SK-N-SH (cell line): ENCODE results near the gene ARMH4. TPM values are rescaled to one million over a fixed set of nuclear protein-coding genes. Genes with fewer than 3 reads are reported as not detected.

Experiments used
- CTCF ChIA-PET: fragments of 300-600, 350-600 bp; formaldehyde crosslinking; extraction: SDS; loops from one replicate; lab custom pipeline; 2021; lab: Yijun Ruan, JAX
- POLR2A ChIA-PET: fragments of 350-600 bp; sonication (Branson Sonifier 250); formaldehyde crosslinking; extraction: SDS; loops from one replicate; lab custom pipeline; 2020; ENCODE audit warnings: antibody characterized with exemption, inconsistent platforms; lab: Yijun Ruan, JAX
- DNase-seq: peaks from one replicate; pipeline ENCODE4 v3.0.0; 2012
- H2AFZ ChIP-seq: fragments of 200-600 bp; sonication (generic); 2 replicates; pipeline ENCODE4 v1.8.1; 2016; ENCODE audit warnings: antibody characterized with exemption, mild to moderate bottlenecking, low read depth
- H3F3A ChIP-seq: fragments of 200-600 bp; sonication (generic); replicated peaks from 2 replicates; pipeline ENCODE3; 2016; ENCODE audit warnings: antibody characterized with exemption, mild to moderate bottlenecking; ENCODE audit not compliant: insufficient read depth
- H3K27ac ChIP-seq, 2 experiments: fragments of 200-500 bp in 1 of 2; fragments of 200-600 bp in 1 of 2; sonication (Bioruptor generic) in 1 of 2; sonication (generic), shearing (Covaris generic) in 1 of 2; 2 replicates each; pipeline versions ENCODE4 v1.5.1 to v1.6.1; 2014 to 2016; ENCODE audit warnings: low read depth in 2 of 2, inconsistent platforms in 1 of 2, low read length in 1 of 2, mild to moderate bottlenecking in 1 of 2, mixed read lengths in 1 of 2
- H3K27me3 ChIP-seq: fragments of 200-600 bp; sonication (generic), shearing (Covaris generic); 2 replicates; pipeline ENCODE4 v1.6.1; 2016; ENCODE audit warnings: mixed run types; ENCODE audit not compliant: insufficient read depth
- H3K36me3 ChIP-seq, 2 experiments: fragments of 200-500 bp in 1 of 2; fragments of 200-600 bp in 1 of 2; sonication (Bioruptor generic) in 1 of 2; sonication (generic) in 1 of 2; replicated peaks in 1 of 2; 2 replicates each; pipeline versions ENCODE3 to v1.5.1; 2014 to 2016; ENCODE audit warnings: low read length in 1 of 2, mild to moderate bottlenecking in 1 of 2; ENCODE audit not compliant: insufficient read depth in 2 of 2, control insufficient read depth in 1 of 2
- H3K4me1 ChIP-seq, 2 experiments: fragments of 200-500 bp in 1 of 2; fragments of 200-600 bp in 1 of 2; sonication (Bioruptor generic) in 1 of 2; sonication (generic), shearing (Covaris generic) in 1 of 2; 2 replicates each; pipeline versions ENCODE4 v1.5.1 to v1.6.1; 2014 to 2016; ENCODE audit warnings: low read depth in 1 of 2, low read length in 1 of 2, mixed run types in 1 of 2; ENCODE audit not compliant: insufficient read depth in 2 of 2, control insufficient read depth in 1 of 2
- H3K4me2 ChIP-seq: fragments of 200-600 bp; sonication (generic), shearing (Covaris generic); 2 replicates; pipeline ENCODE4 v1.6.1; 2017; ENCODE audit warnings: mixed run types
- H3K4me3 ChIP-seq, 2 experiments: fragments of 200-500 bp in 1 of 2; fragments of 200-600 bp in 1 of 2; sonication (Bioruptor generic) in 1 of 2; sonication (generic), shearing (Covaris generic) in 1 of 2; 2 replicates each; pipeline versions ENCODE4 v1.5.1 to v1.8.1; 2014 to 2016; ENCODE audit warnings: low read depth in 2 of 2, inconsistent platforms in 1 of 2, low read length in 1 of 2, mild to moderate bottlenecking in 1 of 2, mixed read lengths in 1 of 2, moderate library complexity in 1 of 2
- H3K79me2 ChIP-seq: fragments of 200-600 bp; sonication (generic); 2 replicates; pipeline ENCODE4 v1.8.1; 2017; ENCODE audit warnings: mild to moderate bottlenecking; ENCODE audit not compliant: insufficient read depth
- H3K9ac ChIP-seq: fragments of 200-600 bp; sonication (generic); 2 replicates; pipeline ENCODE4 v1.6.1; 2017; ENCODE audit warnings: mixed run types
- H3K9me2 ChIP-seq: fragments of 200-600 bp; sonication (generic); 2 replicates; pipeline ENCODE4 v1.6.1; 2017; ENCODE audit warnings: mixed run types
- H3K9me3 ChIP-seq: fragments of 200-600 bp; sonication (generic); 2 replicates; pipeline ENCODE4 v1.6.1; 2017; ENCODE audit warnings: mixed run types, mild to moderate bottlenecking, moderate library complexity
- H4K20me1 ChIP-seq: fragments of 200-600 bp; sonication (generic); 2 replicates; pipeline ENCODE4 v1.6.1; 2017; ENCODE audit warnings: mild to moderate bottlenecking, mixed run types; ENCODE audit not compliant: insufficient read depth
- CTCF ChIP-seq: fragments of 200-600 bp; sonication (generic); IDR thresholded peaks from 2 replicates; pipeline ENCODE4 v1.6.1; 2017; ENCODE audit warnings: antibody characterized with exemption, mild to moderate bottlenecking, moderate library complexity
- EZH2phosphoT487 ChIP-seq: fragments of 200-600 bp; sonication (generic); IDR thresholded peaks from 2 replicates; pipeline ENCODE4 v1.6.1; 2017; ENCODE audit warnings: low read depth, mixed run types, mild to moderate bottlenecking, antibody characterized with exemption, moderate library complexity, borderline replicate concordance
- FOSL2 ChIP-seq: IDR thresholded peaks from 2 replicates; pipeline ENCODE4 v1.4.0; 2012; ENCODE audit warnings: low read depth, mild to moderate bottlenecking, moderate library complexity, borderline replicate concordance
- FOXM1 ChIP-seq: IDR thresholded peaks from 2 replicates; pipeline ENCODE4 v1.4.0; 2012; ENCODE audit warnings: low read depth, mild to moderate bottlenecking
- GABPA ChIP-seq: IDR thresholded peaks from 2 replicates; pipeline ENCODE4 v1.4.0; 2012; ENCODE audit warnings: low read depth, mild to moderate bottlenecking
- IRF3 ChIP-seq: fragments of 150-350 bp; IDR thresholded peaks from 2 replicates; pipeline ENCODE4 v1.6.1; 2016; ENCODE audit warnings: mild to moderate bottlenecking, low read depth, low read length
- JUND ChIP-seq: IDR thresholded peaks from 2 replicates; pipeline ENCODE4 v1.4.0; 2012
- MEF2A ChIP-seq: IDR thresholded peaks from 2 replicates; pipeline ENCODE4 v1.4.0; 2012; ENCODE audit warnings: low read depth, borderline replicate concordance
- MXI1 ChIP-seq: IDR thresholded peaks from 2 replicates; pipeline ENCODE4 v1.6.1; 2012; ENCODE audit warnings: mild to moderate bottlenecking, low read depth, low read length, improper control_type of control experiment
- NRF1 ChIP-seq: IDR thresholded peaks from 2 replicates; pipeline ENCODE4 v1.6.1; 2012; ENCODE audit warnings: low read depth, mild to moderate bottlenecking, low read length
- POLR2AphosphoS5 ChIP-seq: IDR thresholded peaks from 2 replicates; pipeline ENCODE4 v1.6.1; 2012; ENCODE audit warnings: low read depth, low read length
- RAD21 ChIP-seq: IDR thresholded peaks from 2 replicates; pipeline ENCODE4 v1.6.1; 2012; ENCODE audit warnings: mild to moderate bottlenecking, low read length
- RCOR1 ChIP-seq: fragments of 150-350 bp; IDR thresholded peaks from 2 replicates; pipeline ENCODE4 v1.6.1; 2017; ENCODE audit warnings: antibody characterized with exemption, low read length
- RFX5 ChIP-seq: IDR thresholded peaks from 2 replicates; pipeline ENCODE4 v1.6.1; 2012; ENCODE audit warnings: mild to moderate bottlenecking, improper control_type of control experiment, low read length
- RXRA ChIP-seq: IDR thresholded peaks from 2 replicates; pipeline ENCODE4 v1.4.0; 2012; ENCODE audit warnings: low read depth, mild to moderate bottlenecking, borderline replicate concordance
- SIN3A ChIP-seq: IDR thresholded peaks from 2 replicates; pipeline ENCODE4 v1.6.1; 2012; ENCODE audit warnings: low read depth, mild to moderate bottlenecking, low read length, moderate library complexity, borderline replicate concordance
- YY1 ChIP-seq: IDR thresholded peaks from 2 replicates; pipeline ENCODE4 v1.4.0; 2012; ENCODE audit warnings: low read depth, mild to moderate bottlenecking
- WGBS: methylation state at CpG from one replicate; pipeline ENCODE4 v1.1.6; 2017; ENCODE audit warnings: low lambda C conversion rate; 5-methylcytosine and 5-hydroxymethylcytosine counted together
- polyA plus RNA-seq, 3 experiments: library from polyadenylated mRNA; depleted of rRNA; stranded (reverse); fragments of >200 nt; gene quantifications; 2 replicates each; pipeline ENCODE4 v1.2.3, GENCODE V29; 2012
- TF ChIP-seq, protein P1 (sequence below): IDR thresholded peaks from 2 replicates; pipeline ENCODE4 v1.4.0; 2012; ENCODE audit warnings: low read depth
- TF ChIP-seq, protein P2 (sequence below): IDR thresholded peaks from 2 replicates; pipeline ENCODE4 v1.6.1; 2012; ENCODE audit warnings: mild to moderate bottlenecking, low read depth, low read length, moderate library complexity
- TF ChIP-seq, protein P3 (sequence below): IDR thresholded peaks from 2 replicates; pipeline ENCODE4 v1.4.0; 2012; ENCODE audit warnings: low read depth, borderline replicate concordance

Gene ARMH4
- polyA plus RNA-seq, 1 of the 3 experiments (the other 2 are of a cell fraction): 0.39 TPM

DNA sequence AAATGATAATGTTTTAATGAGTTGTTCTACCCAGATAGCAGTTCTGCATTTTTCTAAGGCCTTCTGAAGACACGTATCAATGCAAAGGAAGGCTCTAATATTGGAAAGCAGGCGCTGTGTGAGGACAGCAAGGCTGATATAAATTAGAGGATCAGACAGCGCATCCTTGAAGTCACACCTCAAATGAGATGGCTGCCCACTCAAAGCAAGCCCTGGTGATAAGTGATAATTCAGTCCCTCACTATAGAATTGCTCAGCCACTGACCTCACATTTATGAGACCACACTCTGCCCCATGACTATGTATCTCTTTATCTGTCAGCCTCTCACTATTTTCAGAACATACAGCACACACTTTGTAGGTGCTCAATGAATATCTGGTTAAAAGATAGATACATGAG, 62.4 kb downstream of the ARMH4 start:
- H3K9me3 ChIP-seq: no peaks in the 10 kb centered on the region
- H3K4me3 ChIP-seq: no peak overlapping the region
- H3K4me1 ChIP-seq: no peaks in the 10 kb centered on the region
- no peaks in the 10 kb centered on the region for H3F3A ChIP-seq
- no peak overlapping the region for H3K9ac ChIP-seq
- no peaks in the 10 kb centered on the region for H4K20me1 ChIP-seq
- no peak overlapping the region for H2AFZ ChIP-seq
- TF ChIP-seq SIN3A (no peak), GABPA (no peak), RCOR1 (no peak), JUND (no peak), RAD21 (no peak), CTCF (no peak), NRF1 (no peak), IRF3 (no peak), RFX5 (no peak), MEF2A (no peak), FOSL2 (no peak), RXRA (no peak), YY1 (no peak), FOXM1 (no peak), POLR2AphosphoS5 (no peak), EZH2phosphoT487 (no peak), MXI1 (no peak)
- TF ChIP-seq, protein P1, sequence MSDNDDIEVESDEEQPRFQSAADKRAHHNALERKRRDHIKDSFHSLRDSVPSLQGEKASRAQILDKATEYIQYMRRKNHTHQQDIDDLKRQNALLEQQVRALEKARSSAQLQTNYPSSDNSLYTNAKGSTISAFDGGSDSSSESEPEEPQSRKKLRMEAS: no peak
- TF ChIP-seq, protein P2, sequence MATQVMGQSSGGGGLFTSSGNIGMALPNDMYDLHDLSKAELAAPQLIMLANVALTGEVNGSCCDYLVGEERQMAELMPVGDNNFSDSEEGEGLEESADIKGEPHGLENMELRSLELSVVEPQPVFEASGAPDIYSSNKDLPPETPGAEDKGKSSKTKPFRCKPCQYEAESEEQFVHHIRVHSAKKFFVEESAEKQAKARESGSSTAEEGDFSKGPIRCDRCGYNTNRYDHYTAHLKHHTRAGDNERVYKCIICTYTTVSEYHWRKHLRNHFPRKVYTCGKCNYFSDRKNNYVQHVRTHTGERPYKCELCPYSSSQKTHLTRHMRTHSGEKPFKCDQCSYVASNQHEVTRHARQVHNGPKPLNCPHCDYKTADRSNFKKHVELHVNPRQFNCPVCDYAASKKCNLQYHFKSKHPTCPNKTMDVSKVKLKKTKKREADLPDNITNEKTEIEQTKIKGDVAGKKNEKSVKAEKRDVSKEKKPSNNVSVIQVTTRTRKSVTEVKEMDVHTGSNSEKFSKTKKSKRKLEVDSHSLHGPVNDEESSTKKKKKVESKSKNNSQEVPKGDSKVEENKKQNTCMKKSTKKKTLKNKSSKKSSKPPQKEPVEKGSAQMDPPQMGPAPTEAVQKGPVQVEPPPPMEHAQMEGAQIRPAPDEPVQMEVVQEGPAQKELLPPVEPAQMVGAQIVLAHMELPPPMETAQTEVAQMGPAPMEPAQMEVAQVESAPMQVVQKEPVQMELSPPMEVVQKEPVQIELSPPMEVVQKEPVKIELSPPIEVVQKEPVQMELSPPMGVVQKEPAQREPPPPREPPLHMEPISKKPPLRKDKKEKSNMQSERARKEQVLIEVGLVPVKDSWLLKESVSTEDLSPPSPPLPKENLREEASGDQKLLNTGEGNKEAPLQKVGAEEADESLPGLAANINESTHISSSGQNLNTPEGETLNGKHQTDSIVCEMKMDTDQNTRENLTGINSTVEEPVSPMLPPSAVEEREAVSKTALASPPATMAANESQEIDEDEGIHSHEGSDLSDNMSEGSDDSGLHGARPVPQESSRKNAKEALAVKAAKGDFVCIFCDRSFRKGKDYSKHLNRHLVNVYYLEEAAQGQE: no peak
- TF ChIP-seq, protein P3, sequence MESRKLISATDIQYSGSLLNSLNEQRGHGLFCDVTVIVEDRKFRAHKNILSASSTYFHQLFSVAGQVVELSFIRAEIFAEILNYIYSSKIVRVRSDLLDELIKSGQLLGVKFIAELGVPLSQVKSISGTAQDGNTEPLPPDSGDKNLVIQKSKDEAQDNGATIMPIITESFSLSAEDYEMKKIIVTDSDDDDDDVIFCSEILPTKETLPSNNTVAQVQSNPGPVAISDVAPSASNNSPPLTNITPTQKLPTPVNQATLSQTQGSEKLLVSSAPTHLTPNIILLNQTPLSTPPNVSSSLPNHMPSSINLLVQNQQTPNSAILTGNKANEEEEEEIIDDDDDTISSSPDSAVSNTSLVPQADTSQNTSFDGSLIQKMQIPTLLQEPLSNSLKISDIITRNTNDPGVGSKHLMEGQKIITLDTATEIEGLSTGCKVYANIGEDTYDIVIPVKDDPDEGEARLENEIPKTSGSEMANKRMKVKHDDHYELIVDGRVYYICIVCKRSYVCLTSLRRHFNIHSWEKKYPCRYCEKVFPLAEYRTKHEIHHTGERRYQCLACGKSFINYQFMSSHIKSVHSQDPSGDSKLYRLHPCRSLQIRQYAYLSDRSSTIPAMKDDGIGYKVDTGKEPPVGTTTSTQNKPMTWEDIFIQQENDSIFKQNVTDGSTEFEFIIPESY: no peak
- whole genome bisulfite sequencing: 54% methylated on average over 3 of the region's 3 CpGs
- no peaks in the 10 kb centered on the region for H3K36me3 ChIP-seq
- H3K27ac ChIP-seq: no peak overlapping the region
- no peaks in the 10 kb centered on the region for H3K9me2 ChIP-seq
- DNase-seq: no peak
- ChIA-PET POLR2A (no interaction called here), CTCF (interaction anchor here (1.2 kb wide), 1 partner anchor 18 kb away, joined by 4 read pairs; no protein-coding TSS in a partner anchor)
- H3K79me2 ChIP-seq: no peaks in the 10 kb centered on the region
- no peak overlapping the region for H3K4me2 ChIP-seq
- H3K27me3 ChIP-seq: no peaks in the 10 kb centered on the region
